PFSK-1 (cell line): Measurements from ENCODE around the gene OS9.

Experiments used
- FOXP2 ChIP-seq: optimal IDR thresholded peaks from 2 replicates; pipeline ENCODE3; 2011; ENCODE audit warnings: borderline replicate concordance, control low read depth, inconsistent platforms; ENCODE audit not compliant: insufficient read depth; ENCODE audit errors: extremely low read length, extremely low read depth
- POLR2AphosphoS5 ChIP-seq: IDR thresholded peaks from 2 replicates; pipeline ENCODE4 v1.6.1; 2012; ENCODE audit warnings: low read depth, mild to moderate bottlenecking, control low read depth, low read length, moderate library complexity
- SIN3A ChIP-seq: IDR thresholded peaks from 2 replicates; pipeline ENCODE4 v1.6.1; 2012; ENCODE audit warnings: mild to moderate bottlenecking, low read length, moderate library complexity, borderline replicate concordance; ENCODE audit not compliant: insufficient read depth
- TAF1 ChIP-seq: IDR thresholded peaks from 2 replicates; pipeline ENCODE4 v1.6.1; 2012; ENCODE audit warnings: low read length, control low read depth, borderline replicate concordance; ENCODE audit not compliant: insufficient read depth
- TF ChIP-seq, protein P1 (sequence below), 2 experiments: IDR thresholded peaks; 2 replicates each; pipeline versions ENCODE4 v1.6.1 to v1.8.0; 2011 to 2012; ENCODE audit warnings: low read depth in 2 of 2, low read length in 2 of 2, control low read depth in 1 of 2, inconsistent platforms in 1 of 2, mild to moderate bottlenecking in 1 of 2, moderate library complexity in 1 of 2; ENCODE audit not compliant: insufficient read depth in 1 of 2

OS9 gene

DNA sequence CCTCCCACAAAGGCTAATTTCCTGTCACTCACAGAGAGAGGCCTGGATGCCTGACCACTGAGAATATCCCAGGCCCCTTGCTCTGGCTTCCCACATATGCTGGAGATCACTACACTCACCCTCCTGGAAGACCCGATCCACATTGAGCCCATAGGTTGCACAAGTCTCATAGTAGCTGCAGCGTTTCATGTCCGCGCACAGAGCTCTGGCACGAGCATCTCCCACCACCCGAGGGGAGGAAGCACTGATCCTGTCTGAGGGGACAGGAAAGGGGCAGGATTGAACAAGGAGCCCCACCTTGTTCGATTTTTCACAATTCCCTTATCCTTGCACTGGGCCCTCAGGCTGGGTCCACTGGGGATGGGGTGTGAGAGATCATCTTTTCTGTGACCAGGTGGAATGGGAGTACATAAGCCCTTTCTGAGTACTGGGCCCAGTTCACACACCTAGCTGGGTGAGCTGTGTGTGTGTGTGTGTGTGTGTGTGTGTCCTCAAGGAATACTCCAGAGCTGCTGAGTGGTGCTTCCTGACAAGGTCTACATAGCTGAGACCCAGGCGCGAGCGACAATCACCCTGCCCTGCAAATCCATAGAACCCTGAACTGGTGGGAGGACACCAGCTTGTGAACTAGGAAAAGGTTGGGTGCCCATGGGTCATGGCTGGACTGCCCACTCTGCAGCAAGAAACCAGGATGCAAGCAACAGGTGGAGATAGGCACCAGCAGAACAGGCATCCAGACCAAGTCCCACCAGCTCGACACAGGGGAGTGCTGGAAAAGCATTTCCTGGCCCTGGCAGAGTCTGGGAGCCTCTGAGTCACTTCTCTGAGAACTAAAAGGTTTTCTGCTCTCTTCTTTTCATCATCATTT lies 39.0 kb downstream of the OS9 start:
- TF ChIP-seq SIN3A (no peak), FOXP2 (no peak), POLR2AphosphoS5 (no peak)

DNA sequence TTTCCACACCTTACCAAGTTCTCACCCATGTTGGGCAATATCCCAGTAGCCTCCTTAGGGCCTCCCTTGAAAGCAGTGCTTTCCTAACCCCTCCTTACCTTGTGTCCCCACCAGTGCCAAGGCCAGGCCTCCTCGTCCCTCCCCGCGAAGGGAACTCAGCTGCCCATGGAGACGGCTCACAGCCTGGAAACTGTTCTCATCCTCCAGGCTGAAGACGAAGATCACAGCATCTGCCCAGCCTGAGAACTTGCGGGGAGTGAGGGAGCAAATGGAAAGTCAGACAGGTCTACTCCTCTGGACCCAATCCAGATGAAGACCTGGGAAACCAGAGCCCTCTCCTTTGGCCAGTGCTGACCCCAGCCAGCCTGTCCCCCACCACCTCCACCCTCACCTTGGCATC lies 40.0 kb downstream of the OS9 start:
- TF ChIP-seq SIN3A (no peak), FOXP2 (no peak), TAF1 (no peak), POLR2AphosphoS5 (no peak)
- TF ChIP-seq, protein P1, sequence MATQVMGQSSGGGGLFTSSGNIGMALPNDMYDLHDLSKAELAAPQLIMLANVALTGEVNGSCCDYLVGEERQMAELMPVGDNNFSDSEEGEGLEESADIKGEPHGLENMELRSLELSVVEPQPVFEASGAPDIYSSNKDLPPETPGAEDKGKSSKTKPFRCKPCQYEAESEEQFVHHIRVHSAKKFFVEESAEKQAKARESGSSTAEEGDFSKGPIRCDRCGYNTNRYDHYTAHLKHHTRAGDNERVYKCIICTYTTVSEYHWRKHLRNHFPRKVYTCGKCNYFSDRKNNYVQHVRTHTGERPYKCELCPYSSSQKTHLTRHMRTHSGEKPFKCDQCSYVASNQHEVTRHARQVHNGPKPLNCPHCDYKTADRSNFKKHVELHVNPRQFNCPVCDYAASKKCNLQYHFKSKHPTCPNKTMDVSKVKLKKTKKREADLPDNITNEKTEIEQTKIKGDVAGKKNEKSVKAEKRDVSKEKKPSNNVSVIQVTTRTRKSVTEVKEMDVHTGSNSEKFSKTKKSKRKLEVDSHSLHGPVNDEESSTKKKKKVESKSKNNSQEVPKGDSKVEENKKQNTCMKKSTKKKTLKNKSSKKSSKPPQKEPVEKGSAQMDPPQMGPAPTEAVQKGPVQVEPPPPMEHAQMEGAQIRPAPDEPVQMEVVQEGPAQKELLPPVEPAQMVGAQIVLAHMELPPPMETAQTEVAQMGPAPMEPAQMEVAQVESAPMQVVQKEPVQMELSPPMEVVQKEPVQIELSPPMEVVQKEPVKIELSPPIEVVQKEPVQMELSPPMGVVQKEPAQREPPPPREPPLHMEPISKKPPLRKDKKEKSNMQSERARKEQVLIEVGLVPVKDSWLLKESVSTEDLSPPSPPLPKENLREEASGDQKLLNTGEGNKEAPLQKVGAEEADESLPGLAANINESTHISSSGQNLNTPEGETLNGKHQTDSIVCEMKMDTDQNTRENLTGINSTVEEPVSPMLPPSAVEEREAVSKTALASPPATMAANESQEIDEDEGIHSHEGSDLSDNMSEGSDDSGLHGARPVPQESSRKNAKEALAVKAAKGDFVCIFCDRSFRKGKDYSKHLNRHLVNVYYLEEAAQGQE (IDR thresholded peaks at IDR 0.05; ENCODE audit: insufficient read depth in 1 of 2, low read depth in 2 of 2, low read length in 2 of 2) = no peak

DNA sequence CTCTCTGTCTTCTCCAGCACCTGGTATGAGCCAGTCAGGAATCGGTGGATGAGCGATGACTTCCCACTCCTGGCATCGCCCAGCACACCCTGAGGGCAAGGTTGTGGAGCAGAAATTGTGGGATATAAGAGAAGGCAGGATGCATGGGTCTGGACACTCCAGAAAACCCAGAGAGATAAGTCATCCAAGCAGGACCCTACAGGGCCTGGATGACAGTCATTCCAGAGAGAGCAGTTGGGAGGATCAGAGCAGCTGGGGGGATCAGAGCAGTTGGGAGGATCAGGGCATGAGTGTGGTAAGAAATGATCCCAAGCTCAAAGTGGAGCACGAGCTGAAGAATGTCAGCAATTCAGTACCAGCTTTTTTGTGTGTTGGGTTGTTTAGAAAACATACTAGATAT lies 40.7 kb downstream of the OS9 start:
- TF ChIP-seq, protein P1 (IDR thresholded peaks at IDR 0.05; ENCODE audit: insufficient read depth in 1 of 2, low read depth in 2 of 2, low read length in 2 of 2) = no peak
- no peak for TF ChIP-seq SIN3A
- TF ChIP-seq POLR2AphosphoS5 = no peak
- no peak for TF ChIP-seq TAF1
- no peak for TF ChIP-seq FOXP2

DNA sequence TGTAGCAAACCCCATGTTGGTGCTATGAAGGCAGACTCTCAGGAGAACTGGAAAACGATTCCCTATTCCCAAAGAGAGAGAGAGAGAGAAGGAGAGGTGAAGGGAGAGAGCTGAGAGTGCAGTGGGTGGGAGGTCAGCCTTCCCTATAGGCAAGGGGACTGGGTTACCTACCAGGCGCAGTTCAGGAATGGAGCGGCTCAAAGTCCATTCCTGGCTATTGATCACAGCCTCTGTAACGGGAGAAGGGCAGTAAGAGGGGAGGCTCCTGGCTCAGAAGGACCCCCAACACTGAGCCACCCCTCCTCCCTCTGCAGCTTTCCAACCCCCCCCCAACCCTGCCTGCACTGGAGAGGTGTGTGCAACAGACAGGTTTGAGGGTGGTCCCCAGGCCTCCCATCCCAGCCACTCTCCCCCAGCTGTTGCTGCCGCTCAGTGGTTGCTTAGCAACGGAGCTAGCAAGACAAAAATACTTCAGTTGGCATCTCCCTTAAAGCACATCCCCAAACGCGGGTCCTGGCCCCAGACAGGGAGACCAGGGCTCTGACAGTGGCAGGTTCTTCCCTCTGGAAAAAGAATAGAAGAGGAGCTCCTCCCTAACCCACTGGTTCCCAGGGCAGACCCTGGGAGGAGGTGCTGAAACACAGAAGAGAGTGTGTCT lies 41.4 kb downstream of the OS9 start:
- no peak for TF ChIP-seq POLR2AphosphoS5
- no peak for TF ChIP-seq SIN3A
- no peak for TF ChIP-seq FOXP2
- TF ChIP-seq, protein P1 (IDR thresholded peaks at IDR 0.05; ENCODE audit: insufficient read depth in 1 of 2, low read depth in 2 of 2, low read length in 2 of 2) = no peak

DNA sequence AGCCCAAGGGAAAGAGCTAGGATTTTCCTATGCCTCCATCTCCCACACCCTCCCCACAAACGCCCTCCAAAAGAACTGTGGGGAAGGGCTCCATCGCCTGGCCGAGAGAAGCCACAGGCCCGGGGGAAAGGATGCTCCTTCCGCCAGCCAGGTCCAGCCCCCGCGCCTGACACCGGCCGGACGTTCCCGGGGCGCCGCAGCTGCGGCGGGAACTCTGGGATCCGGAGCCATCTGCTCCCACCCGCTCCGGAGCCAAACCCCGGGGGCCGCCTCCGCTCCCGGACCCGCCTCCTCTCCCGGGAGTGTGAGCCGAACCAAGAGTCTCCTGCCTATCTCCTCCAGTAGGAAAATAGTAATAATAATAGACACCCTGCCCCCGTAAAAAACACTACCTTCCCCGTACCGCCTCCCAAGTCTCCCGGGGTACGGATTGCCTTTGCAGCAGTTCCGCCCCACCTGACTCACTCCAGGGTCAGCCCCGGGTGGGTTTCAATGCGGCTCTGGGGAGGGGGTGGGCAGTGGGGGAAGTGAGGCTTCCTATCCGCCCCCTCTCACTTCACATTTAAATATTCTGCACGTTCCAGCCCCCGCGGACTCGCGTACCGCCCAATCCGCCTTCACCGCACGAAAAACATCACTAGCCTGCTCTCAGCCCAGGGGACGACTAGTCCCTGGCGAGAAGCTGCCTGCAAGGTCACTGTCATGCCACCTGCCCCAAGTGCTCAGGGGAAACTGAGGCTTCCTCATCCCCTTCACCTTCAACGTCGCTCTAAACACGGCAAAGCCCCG lies 42.2 kb downstream of the OS9 start:
- no peak for TF ChIP-seq SIN3A
- TF ChIP-seq, protein P1 (IDR thresholded peaks at IDR 0.05; ENCODE audit: insufficient read depth in 1 of 2, low read depth in 2 of 2, low read length in 2 of 2) = no peak
- no peak for TF ChIP-seq TAF1
- no peak for TF ChIP-seq POLR2AphosphoS5
- no peak for TF ChIP-seq FOXP2
